OCI-LY7 (cell line): ENCODE results near the gene FUCA2. TPM values are rescaled to one million over a fixed set of nuclear protein-coding genes. Genes with fewer than 3 reads are reported as not detected.

Experiments used
- BruUV-seq: library from RNA; stranded (reverse); fragments of 400-500 nt; replicated peaks from 2 replicates; lab custom pipeline; 2021; lab: Mats Ljungman, UMichigan
- CTCF ChIA-PET: fragments of 300-600 bp; sonication (Branson Sonifier 250); formaldehyde crosslinking; loops from one replicate; lab custom pipeline; 2022; ENCODE audit warnings: antibody characterized with exemption; ENCODE audit not compliant: unreplicated experiment; lab: Charles Lee
- POLR2A ChIA-PET: fragments of 300-600 bp; sonication (Branson Sonifier 250); formaldehyde crosslinking; loops from one replicate; lab custom pipeline; 2022; ENCODE audit warnings: antibody characterized with exemption; lab: Charles Lee
- DNase-seq: peaks from one replicate; pipeline ENCODE4 v3.0.0-alpha.2; 2015; ENCODE audit warnings: low spot score
- H2AFZ ChIP-seq: fragments of 200-600 bp; sonication (generic), shearing (Covaris generic); 2 replicates; pipeline ENCODE4 v1.6.1; 2014; ENCODE audit warnings: mild to moderate bottlenecking, antibody characterized with exemption, low read length, moderate library complexity
- H3K27ac ChIP-seq: fragments of 200-600 bp; sonication (generic); 2 replicates; pipeline ENCODE4 v1.5.1; 2014; ENCODE audit warnings: mixed run types, low read depth, mild to moderate bottlenecking, moderate library complexity, low read length, inconsistent platforms; ENCODE audit not compliant: poor library complexity, severe bottlenecking
- H3K36me3 ChIP-seq: fragments of 200-600 bp; sonication (generic); 2 replicates; pipeline ENCODE4 v1.6.1; 2014; ENCODE audit warnings: mild to moderate bottlenecking, antibody characterized with exemption, low read length, moderate library complexity, mixed read lengths; ENCODE audit not compliant: insufficient read depth
- H3K4me1 ChIP-seq: fragments of 200-600 bp; sonication (generic); 2 replicates; pipeline ENCODE4 v1.5.1; 2014; ENCODE audit warnings: mild to moderate bottlenecking, low read length; ENCODE audit not compliant: insufficient read depth, poor library complexity, severe bottlenecking
- H3K4me2 ChIP-seq: fragments of 200-600 bp; sonication (generic); 2 replicates; pipeline ENCODE4 v1.6.1; 2014; ENCODE audit warnings: mild to moderate bottlenecking, low read length
- H3K4me3 ChIP-seq: fragments of 200-600 bp; sonication (generic); 2 replicates; pipeline ENCODE4 v1.5.1; 2014; ENCODE audit warnings: mild to moderate bottlenecking, low read depth, low read length; ENCODE audit not compliant: poor library complexity, severe bottlenecking
- H3K79me2 ChIP-seq: fragments of 200-600 bp; sonication (generic); 2 replicates; pipeline ENCODE4 v1.6.1; 2016; ENCODE audit warnings: low read depth, mild to moderate bottlenecking, low read length, moderate library complexity, mixed read lengths; ENCODE audit not compliant: insufficient read depth
- H3K9me2 ChIP-seq: fragments of 200-600 bp; sonication (generic); 2 replicates; pipeline ENCODE4 v1.6.1; 2016; ENCODE audit warnings: mild to moderate bottlenecking, low read length, mixed read lengths; ENCODE audit not compliant: insufficient read depth
- H3K9me3 ChIP-seq: fragments of 200-600 bp; sonication (generic); 2 replicates; pipeline ENCODE4 v1.6.1; 2014; ENCODE audit warnings: mild to moderate bottlenecking, mixed run types, low read length, mixed read lengths
- H4K20me1 ChIP-seq: fragments of 200-600 bp; sonication (generic); 2 replicates; pipeline ENCODE4 v1.6.1; 2014; ENCODE audit warnings: mild to moderate bottlenecking, antibody characterized with exemption, low read length, moderate library complexity, mixed read lengths; ENCODE audit not compliant: insufficient read depth
- EZH2phosphoT487 ChIP-seq: fragments of 200-600 bp; sonication (generic); IDR thresholded peaks from 2 replicates; pipeline ENCODE4 v1.6.1; 2018; ENCODE audit warnings: low read depth, borderline replicate concordance, mild to moderate bottlenecking, mixed run types, antibody characterized with exemption, low read length, moderate library complexity, mixed read lengths
- intact Hi-C: fragments of 100-400 bp; cut with micrococcal nuclease; formaldehyde crosslinking; loops from one replicate; pipeline ENCODE4 v1.10.0; 2022; ENCODE audit not compliant: unreplicated experiment
- total RNA-seq, 2 experiments: library from RNA; depleted of rRNA in 1 of 2; stranded (reverse); fragments of >200 nt in 1 of 2; shearing (Covaris generic) in 1 of 2; gene quantifications; 2 replicates each; pipeline ENCODE4 v1.2.3, GENCODE V29; 2014 to 2022
- TF ChIP-seq, protein P1 (sequence below): fragments of 200-600 bp; sonication (generic); conservative IDR thresholded peaks from 2 replicates; pipeline ENCODE4 v1.5.1; 2014; ENCODE audit warnings: mild to moderate bottlenecking, antibody characterized with exemption, low read length, moderate library complexity, mixed read lengths

Gene FUCA2
- total RNA-seq, 2 experiments from 2014 or later: not detected

DNA sequence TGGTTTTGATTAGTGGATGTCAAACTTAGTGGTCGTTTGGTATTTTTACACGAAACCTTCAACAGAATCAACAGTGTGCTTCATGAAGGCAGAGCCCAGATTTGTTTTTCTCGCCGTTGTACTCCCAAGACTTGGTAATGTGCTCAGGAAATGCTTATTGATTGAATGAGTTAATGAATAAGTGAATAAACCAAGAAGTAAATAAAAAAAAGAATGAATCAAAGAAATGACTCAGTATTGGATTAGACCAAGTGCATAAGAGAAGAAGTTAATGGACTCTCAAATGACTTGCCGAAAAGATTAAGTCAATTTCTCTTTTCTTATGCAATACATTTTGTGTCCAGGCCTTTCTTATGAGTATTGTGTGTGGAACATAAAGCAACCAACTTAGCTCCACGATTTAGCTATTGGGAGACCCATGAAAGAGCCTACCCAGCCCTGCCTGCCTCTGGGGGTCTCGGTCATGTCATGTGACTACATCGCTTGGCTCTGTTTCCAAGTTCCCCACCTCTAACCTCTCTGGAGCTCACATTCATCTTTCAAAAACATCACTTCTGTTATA is 10.6 kb upstream of the FUCA2 start:
- no peak for TF ChIP-seq EZH2phosphoT487
- TF ChIP-seq, protein P1, sequence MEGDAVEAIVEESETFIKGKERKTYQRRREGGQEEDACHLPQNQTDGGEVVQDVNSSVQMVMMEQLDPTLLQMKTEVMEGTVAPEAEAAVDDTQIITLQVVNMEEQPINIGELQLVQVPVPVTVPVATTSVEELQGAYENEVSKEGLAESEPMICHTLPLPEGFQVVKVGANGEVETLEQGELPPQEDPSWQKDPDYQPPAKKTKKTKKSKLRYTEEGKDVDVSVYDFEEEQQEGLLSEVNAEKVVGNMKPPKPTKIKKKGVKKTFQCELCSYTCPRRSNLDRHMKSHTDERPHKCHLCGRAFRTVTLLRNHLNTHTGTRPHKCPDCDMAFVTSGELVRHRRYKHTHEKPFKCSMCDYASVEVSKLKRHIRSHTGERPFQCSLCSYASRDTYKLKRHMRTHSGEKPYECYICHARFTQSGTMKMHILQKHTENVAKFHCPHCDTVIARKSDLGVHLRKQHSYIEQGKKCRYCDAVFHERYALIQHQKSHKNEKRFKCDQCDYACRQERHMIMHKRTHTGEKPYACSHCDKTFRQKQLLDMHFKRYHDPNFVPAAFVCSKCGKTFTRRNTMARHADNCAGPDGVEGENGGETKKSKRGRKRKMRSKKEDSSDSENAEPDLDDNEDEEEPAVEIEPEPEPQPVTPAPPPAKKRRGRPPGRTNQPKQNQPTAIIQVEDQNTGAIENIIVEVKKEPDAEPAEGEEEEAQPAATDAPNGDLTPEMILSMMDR: no peak
- DNase-seq: no peak
- POLR2A ChIA-PET: no interaction called here
- Histone ChIP-seq H3K27ac (no peak overlapping the region), H2AFZ (no peak overlapping the region), H3K9me3 (no peaks in the 10 kb centered on the region), H3K9me2 (no peaks in the 10 kb centered on the region), H3K79me2 (no peaks in the 10 kb centered on the region), H3K4me3 (no peak overlapping the region), H3K36me3 (no peaks in the 10 kb centered on the region), H3K4me2 (no peak overlapping the region), H3K4me1 (no peaks in the 10 kb centered on the region), H4K20me1 (no peaks in the 10 kb centered on the region)
- no TSS peak for BruUV-seq
- intact Hi-C loops: no loop called here
- CTCF ChIA-PET: no interaction called here

DNA sequence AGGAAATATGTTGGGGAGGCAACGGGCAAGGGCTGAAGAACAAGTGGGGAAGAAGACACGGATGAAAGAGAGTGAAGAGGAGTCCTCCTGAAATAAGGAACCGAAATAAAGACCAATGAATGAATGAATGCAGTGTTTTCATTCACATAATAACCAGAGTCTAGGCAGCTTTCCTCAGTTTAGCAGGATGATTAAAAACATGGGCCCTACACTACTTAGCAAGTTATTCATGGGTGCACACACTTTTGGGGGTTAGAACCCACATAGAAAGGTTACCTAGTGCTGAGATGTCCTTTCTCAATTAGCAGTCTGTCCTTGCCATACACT is 5.9 kb upstream of the FUCA2 start:
- TF ChIP-seq, protein P1: no peak
- TF ChIP-seq EZH2phosphoT487: no peak
- Histone ChIP-seq H4K20me1 (no peaks in the 10 kb centered on the region), H3K36me3 (no peaks in the 10 kb centered on the region), H3K9me2 (no peaks in the 10 kb centered on the region), H3K27ac (no peak overlapping the region), H3K79me2 (no peaks in the 10 kb centered on the region), H2AFZ (no peak overlapping the region), H3K4me3 (no peak overlapping the region), H3K4me2 (no peak overlapping the region), H3K9me3 (no peaks in the 10 kb centered on the region), H3K4me1 (no peaks in the 10 kb centered on the region)
- ChIA-PET POLR2A (no interaction called here), CTCF (no interaction called here)
- BruUV-seq: no TSS peak
- intact Hi-C loops: no loop called here
- DNase-seq: no peak

DNA sequence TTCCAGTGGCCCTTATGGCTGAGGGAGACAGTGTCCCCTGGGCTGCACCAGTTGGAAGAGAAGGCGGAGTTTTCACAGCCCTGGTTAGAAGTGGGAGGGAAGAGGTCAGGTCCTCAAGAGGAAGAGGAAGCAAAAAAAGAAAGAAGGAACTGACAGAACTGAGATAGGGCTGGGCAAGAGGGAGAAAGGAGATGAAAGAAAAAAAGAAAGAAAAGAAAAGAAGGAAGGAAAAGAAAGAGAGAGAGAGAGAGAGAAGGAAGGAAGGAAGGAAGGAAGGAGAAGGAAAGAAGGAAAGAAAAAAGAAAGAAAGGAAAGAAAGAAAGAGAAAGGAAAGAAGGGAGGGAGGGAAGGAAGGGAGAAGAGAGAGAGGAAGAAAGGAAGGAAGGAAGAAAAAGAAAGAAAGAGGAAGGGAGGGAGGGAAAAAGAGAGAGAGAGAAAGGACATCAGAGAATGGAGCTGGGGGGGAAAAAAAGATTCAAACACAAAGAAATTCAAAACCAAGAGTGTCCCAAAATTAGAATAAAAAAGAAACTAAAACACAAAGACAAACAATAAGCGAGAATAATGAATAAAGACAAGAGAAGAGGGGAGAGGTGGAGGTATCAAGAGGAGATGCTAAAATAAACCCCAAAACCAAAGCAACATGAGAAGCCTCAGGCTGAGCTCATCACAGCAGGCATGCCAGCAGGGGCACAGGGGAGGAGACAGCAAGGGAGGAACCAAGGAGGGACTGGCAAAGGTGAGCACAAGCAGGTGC is 5.3 kb upstream of the FUCA2 start:
- no peaks in the 10 kb centered on the region for H3K79me2 ChIP-seq
- H3K27ac ChIP-seq: no peak overlapping the region
- POLR2A ChIA-PET: no interaction called here
- no peaks in the 10 kb centered on the region for H4K20me1 ChIP-seq
- TF ChIP-seq, protein P1: no peak
- no peak for TF ChIP-seq EZH2phosphoT487
- intact Hi-C loops: no loop called here
- H3K4me3 ChIP-seq: no peak overlapping the region
- H3K4me1 ChIP-seq: no peaks in the 10 kb centered on the region
- CTCF ChIA-PET: no interaction called here
- DNase-seq: no peak
- no peaks in the 10 kb centered on the region for H3K9me3 ChIP-seq
- H3K9me2 ChIP-seq: no peaks in the 10 kb centered on the region
- no peak overlapping the region for H2AFZ ChIP-seq
- no TSS peak for BruUV-seq
- no peaks in the 10 kb centered on the region for H3K36me3 ChIP-seq
- H3K4me2 ChIP-seq: no peak overlapping the region
